K562 (cell line): ENCODE data around the gene HSF5. TPM values are rescaled to one million over a fixed set of nuclear protein-coding genes. Genes with fewer than 3 reads are reported as not detected.
A peak's percentile ranks its signal among the peaks of the same experiment; 100 is the strongest.

Source experiments
- E2F1 ChIP-seq: sonication (generic); formaldehyde crosslinking; IDR thresholded peaks from 2 replicates; pipeline ENCODE4 v1.8.1; 2023; ENCODE audit warnings: mild to moderate bottlenecking, missing genetic modification reagents, moderate library complexity
- ESRRA ChIP-seq: fragments of 450-650 bp; IDR thresholded peaks from 2 replicates; pipeline ENCODE4 v1.6.1; 2014; ENCODE audit warnings: low read depth, mild to moderate bottlenecking, moderate library complexity, borderline replicate concordance
- HMBOX1 ChIP-seq: sonication (generic); IDR thresholded peaks from 2 replicates; pipeline ENCODE4 v1.6.1; 2016
- HNRNPH1 ChIP-seq: fragments of 200-400 bp; formaldehyde crosslinking; optimal IDR thresholded peaks from 2 replicates; pipeline ENCODE3; 2017; ENCODE audit warnings: low read depth, mild to moderate bottlenecking, low read length, moderate library complexity
- KDM1A ChIP-seq, 2 experiments: fragments of 450-650 bp; IDR thresholded peaks; 2 replicates each; pipeline ENCODE4 v1.6.1; 2016; ENCODE audit warnings: mild to moderate bottlenecking in 2 of 2
- MITF ChIP-seq: IDR thresholded peaks from 2 replicates; pipeline ENCODE4 v1.6.1; 2014; ENCODE audit warnings: antibody characterized with exemption
- NRF1 ChIP-seq, 2 experiments: fragments of 450-650 bp; IDR thresholded peaks in 1 of 2; conservative IDR thresholded peaks in 1 of 2; 2 replicates each; pipeline ENCODE4 v1.6.1; 2014; ENCODE audit warnings: mild to moderate bottlenecking in 2 of 2
- SREBF2 ChIP-seq: sonication (generic); formaldehyde crosslinking; IDR thresholded peaks from 2 replicates; pipeline ENCODE4 v1.4.0; 2020; ENCODE audit warnings: mild to moderate bottlenecking, missing genetic modification reagents
- polyA plus RNA-seq, 8 experiments: library from polyadenylated mRNA; depleted of rRNA in 4 of 8; stranded (reverse) in 5 of 8; unstranded in 3 of 8; fragments of >200 nt; fragmentation: Nextera tagmentation in 2 of 8; fragmentation: Illumina TruSeq in 1 of 8; extraction: Ambion mirVana in 2 of 8; extraction: Trizol in 1 of 8; gene quantifications; 2 replicates each; pipeline versions ENCODE4 v1.2.1 to v1.2.3, GENCODE V29; 2011 to 2014; ENCODE audit warnings: inconsistent platforms in 1 of 8, missing spikeins in 1 of 8
- total RNA-seq, 7 experiments: library from RNA; depleted of rRNA in 6 of 7; stranded (reverse); fragments of >200 nt in 6 of 7; fragmentation: Illumina TruSeq in 2 of 7; extraction: Trizol in 2 of 7; gene quantifications; 2 replicates each; pipeline versions ENCODE4 v1.2.1 to v1.2.3, GENCODE V29; 2011 to 2021; ENCODE audit warnings: low replicate concordance in 1 of 7
- TF ChIP-seq, protein P1 (sequence below): fragments of 450-650 bp; IDR thresholded peaks from 2 replicates; pipeline ENCODE4 v1.6.1; 2016; ENCODE audit warnings: mild to moderate bottlenecking
- TF ChIP-seq, protein P2 (sequence below), 2 experiments: fragments of 450-650 bp; IDR thresholded peaks; 2 replicates each; pipeline ENCODE4 v1.6.1; 2016
- TF ChIP-seq, protein P3 (sequence below): IDR thresholded peaks from 3 replicates; pipeline ENCODE4 v1.6.1; 2011; ENCODE audit warnings: borderline replicate concordance, mild to moderate bottlenecking, moderate library complexity; ENCODE audit not compliant: insufficient read length; ENCODE audit errors: extremely low read depth

HSF5 gene
- total and polyA plus RNA-seq, 9 of the 15 experiments (the other 6 are each of a cell fraction or from before 2014, with no cell fraction given), result 0.04 TPM; not detected in 8

GRCh38 chr17:58492238-58493121 lies 4.3 kb upstream of the HSF5 start (continued):
- TF ChIP-seq, protein P1, sequence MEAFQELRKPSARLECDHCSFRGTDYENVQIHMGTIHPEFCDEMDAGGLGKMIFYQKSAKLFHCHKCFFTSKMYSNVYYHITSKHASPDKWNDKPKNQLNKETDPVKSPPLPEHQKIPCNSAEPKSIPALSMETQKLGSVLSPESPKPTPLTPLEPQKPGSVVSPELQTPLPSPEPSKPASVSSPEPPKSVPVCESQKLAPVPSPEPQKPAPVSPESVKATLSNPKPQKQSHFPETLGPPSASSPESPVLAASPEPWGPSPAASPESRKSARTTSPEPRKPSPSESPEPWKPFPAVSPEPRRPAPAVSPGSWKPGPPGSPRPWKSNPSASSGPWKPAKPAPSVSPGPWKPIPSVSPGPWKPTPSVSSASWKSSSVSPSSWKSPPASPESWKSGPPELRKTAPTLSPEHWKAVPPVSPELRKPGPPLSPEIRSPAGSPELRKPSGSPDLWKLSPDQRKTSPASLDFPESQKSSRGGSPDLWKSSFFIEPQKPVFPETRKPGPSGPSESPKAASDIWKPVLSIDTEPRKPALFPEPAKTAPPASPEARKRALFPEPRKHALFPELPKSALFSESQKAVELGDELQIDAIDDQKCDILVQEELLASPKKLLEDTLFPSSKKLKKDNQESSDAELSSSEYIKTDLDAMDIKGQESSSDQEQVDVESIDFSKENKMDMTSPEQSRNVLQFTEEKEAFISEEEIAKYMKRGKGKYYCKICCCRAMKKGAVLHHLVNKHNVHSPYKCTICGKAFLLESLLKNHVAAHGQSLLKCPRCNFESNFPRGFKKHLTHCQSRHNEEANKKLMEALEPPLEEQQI, result peak; percentile 89
- TF ChIP-seq NRF1 (conservative IDR thresholded peaks at IDR 0.05 in 1 of 2, IDR thresholded peaks at IDR 0.05 in 1 of 2), result peak in 1 of 2 experiments; percentile 36; a peak in 2 of 4 replicates
- TF ChIP-seq ESRRA, result no peak
- peak; percentile 96 to 97 for TF ChIP-seq KDM1A (IDR thresholded peaks at IDR 0.05)
- TF ChIP-seq MITF, result no peak
- TF ChIP-seq HNRNPH1, result no peak
- TF ChIP-seq, protein P2, sequence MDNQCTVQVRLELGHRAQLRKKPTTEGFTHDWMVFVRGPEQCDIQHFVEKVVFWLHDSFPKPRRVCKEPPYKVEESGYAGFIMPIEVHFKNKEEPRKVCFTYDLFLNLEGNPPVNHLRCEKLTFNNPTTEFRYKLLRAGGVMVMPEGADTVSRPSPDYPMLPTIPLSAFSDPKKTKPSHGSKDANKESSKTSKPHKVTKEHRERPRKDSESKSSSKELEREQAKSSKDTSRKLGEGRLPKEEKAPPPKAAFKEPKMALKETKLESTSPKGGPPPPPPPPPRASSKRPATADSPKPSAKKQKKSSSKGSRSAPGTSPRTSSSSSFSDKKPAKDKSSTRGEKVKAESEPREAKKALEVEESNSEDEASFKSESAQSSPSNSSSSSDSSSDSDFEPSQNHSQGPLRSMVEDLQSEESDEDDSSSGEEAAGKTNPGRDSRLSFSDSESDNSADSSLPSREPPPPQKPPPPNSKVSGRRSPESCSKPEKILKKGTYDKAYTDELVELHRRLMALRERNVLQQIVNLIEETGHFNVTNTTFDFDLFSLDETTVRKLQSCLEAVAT (IDR thresholded peaks at IDR 0.05), result peak in 1 of 2 experiments; percentile 36; a peak in 1 of 4 replicates
- no peak for TF ChIP-seq E2F1 (CRISPR knock-in tag)
- TF ChIP-seq, protein P3, sequence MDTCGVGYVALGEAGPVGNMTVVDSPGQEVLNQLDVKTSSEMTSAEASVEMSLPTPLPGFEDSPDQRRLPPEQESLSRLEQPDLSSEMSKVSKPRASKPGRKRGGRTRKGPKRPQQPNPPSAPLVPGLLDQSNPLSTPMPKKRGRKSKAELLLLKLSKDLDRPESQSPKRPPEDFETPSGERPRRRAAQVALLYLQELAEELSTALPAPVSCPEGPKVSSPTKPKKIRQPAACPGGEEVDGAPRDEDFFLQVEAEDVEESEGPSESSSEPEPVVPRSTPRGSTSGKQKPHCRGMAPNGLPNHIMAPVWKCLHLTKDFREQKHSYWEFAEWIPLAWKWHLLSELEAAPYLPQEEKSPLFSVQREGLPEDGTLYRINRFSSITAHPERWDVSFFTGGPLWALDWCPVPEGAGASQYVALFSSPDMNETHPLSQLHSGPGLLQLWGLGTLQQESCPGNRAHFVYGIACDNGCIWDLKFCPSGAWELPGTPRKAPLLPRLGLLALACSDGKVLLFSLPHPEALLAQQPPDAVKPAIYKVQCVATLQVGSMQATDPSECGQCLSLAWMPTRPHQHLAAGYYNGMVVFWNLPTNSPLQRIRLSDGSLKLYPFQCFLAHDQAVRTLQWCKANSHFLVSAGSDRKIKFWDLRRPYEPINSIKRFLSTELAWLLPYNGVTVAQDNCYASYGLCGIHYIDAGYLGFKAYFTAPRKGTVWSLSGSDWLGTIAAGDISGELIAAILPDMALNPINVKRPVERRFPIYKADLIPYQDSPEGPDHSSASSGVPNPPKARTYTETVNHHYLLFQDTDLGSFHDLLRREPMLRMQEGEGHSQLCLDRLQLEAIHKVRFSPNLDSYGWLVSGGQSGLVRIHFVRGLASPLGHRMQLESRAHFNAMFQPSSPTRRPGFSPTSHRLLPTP, result no peak
- peak; percentile 83 for TF ChIP-seq HMBOX1
- TF ChIP-seq SREBF2 (CRISPR knock-in tag), result no peak
